Ovary (tissue), 3 donors: ENCODE data around the gene TIMP1.

Experiments
- EP300 ChIP-seq: sonication (generic); formaldehyde crosslinking; IDR thresholded peaks from one replicate; pipeline ENCODE4 v1.6.1; 2017; ENCODE audit warnings: antibody characterized with exemption
- POLR2A ChIP-seq: fragments of 450-650 bp; IDR thresholded peaks from one replicate; pipeline ENCODE4 v1.6.1; 2017; ENCODE audit warnings: antibody characterized with exemption, mild to moderate bottlenecking, moderate library complexity
- TF ChIP-seq, protein P1 (sequence below), 3 donors: fragments of 450-650 bp in 2 of 3; fragments of 200-600 bp in 1 of 3; IDR thresholded peaks; one replicate each; pipeline versions ENCODE4 v1.5.1 to v1.8.0; 2016 to 2022; ENCODE audit warnings: antibody characterized with exemption in 3 of 3, mild to moderate bottlenecking in 1 of 3
- donor health status: DM: no; HTN: no; CAD: no.

DNA sequence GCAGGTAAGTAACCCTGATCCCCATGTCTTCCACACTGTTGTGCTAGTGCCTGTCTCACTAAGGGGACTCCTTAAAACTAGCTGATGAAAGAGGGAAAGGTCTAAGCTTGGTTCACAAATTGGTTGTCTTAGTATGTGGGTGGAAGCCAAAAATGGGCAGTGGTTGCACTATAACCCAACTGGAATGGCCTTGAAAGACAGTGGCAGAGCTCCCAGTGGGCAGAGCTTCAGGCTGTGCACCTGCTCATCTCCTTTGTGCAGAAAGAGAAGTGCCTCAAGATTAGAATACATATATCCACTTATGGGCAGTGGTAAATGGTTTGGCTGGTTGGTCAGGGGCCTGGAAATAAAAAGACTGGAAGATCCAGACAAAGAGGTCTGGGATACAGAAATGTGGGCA, 30.2 kb downstream of the TIMP1 start:
- TF ChIP-seq, protein P1, sequence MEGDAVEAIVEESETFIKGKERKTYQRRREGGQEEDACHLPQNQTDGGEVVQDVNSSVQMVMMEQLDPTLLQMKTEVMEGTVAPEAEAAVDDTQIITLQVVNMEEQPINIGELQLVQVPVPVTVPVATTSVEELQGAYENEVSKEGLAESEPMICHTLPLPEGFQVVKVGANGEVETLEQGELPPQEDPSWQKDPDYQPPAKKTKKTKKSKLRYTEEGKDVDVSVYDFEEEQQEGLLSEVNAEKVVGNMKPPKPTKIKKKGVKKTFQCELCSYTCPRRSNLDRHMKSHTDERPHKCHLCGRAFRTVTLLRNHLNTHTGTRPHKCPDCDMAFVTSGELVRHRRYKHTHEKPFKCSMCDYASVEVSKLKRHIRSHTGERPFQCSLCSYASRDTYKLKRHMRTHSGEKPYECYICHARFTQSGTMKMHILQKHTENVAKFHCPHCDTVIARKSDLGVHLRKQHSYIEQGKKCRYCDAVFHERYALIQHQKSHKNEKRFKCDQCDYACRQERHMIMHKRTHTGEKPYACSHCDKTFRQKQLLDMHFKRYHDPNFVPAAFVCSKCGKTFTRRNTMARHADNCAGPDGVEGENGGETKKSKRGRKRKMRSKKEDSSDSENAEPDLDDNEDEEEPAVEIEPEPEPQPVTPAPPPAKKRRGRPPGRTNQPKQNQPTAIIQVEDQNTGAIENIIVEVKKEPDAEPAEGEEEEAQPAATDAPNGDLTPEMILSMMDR (IDR thresholded peaks at IDR 0.05) = no peak
- no peak for TF ChIP-seq POLR2A
- no peak for TF ChIP-seq EP300
